Progenitor cell of endocrine pancreas (in vitro differentiated cells): ENCODE measurements around the gene AGTPBP1. TPM values are rescaled to one million over a fixed set of nuclear protein-coding genes. Genes with fewer than 3 reads are reported as not detected.
A peak's percentile ranks its signal among the peaks of the same experiment; 100 is the strongest.

Experiments used
- DNase-seq: peaks from one replicate; pipeline ENCODE4 v3.0.0; 2021; ENCODE audit warnings: low spot score; ENCODE audit not compliant: unreplicated experiment
- H3K27ac Mint-ChIP-seq: 2 replicates; pipeline ENCODE4 v1.8.0; 2021; ENCODE audit warnings: mild to moderate bottlenecking, moderate library complexity, mixed read lengths
- H3K27me3 Mint-ChIP-seq: 2 replicates; pipeline ENCODE4 v1.8.0; 2021; ENCODE audit warnings: mixed read lengths
- H3K36me3 Mint-ChIP-seq: 2 replicates; pipeline ENCODE4 v1.8.0; 2022; ENCODE audit warnings: mixed read lengths; ENCODE audit not compliant: insufficient read depth
- H3K4me1 Mint-ChIP-seq: 2 replicates; pipeline ENCODE4 v1.8.0; 2021; ENCODE audit warnings: low read depth, mixed read lengths
- H3K4me3 Mint-ChIP-seq: 2 replicates; pipeline ENCODE4 v1.8.0; 2021; ENCODE audit warnings: low read depth, mild to moderate bottlenecking, moderate library complexity, mixed read lengths
- H3K9me3 Mint-ChIP-seq: 2 replicates; pipeline ENCODE4 v1.8.0; 2021; ENCODE audit warnings: low read depth, mixed read lengths
- CTCF ChIP-seq: fragments of 200-600 bp; sonication (generic); IDR thresholded peaks from one replicate; pipeline ENCODE4 v1.5.0; 2021; ENCODE audit warnings: antibody characterized with exemption, mild to moderate bottlenecking; ENCODE audit not compliant: unreplicated experiment
- total RNA-seq: library from RNA; stranded (reverse); gene quantifications from 2 replicates; pipeline ENCODE4 v1.2.1, GENCODE V29; 2021

AGTPBP1 gene
- total RNA-seq, 1 donor from 2014 or later: 44.3 TPM

- Mint-ChIP-seq H3K4me3 (no peak overlapping the region), H3K27ac (no peak overlapping the region), H3K27me3 (no peaks in the 10 kb centered on the region), H3K36me3 (peaks cover 5% of the 10 kb centered on the region), H3K9me3 (no peaks in the 10 kb centered on the region), H3K4me1 (no peaks in the 10 kb centered on the region)
- no peak for TF ChIP-seq CTCF
- no peak for DNase-seq
Measured at GRCh38 chr9:85631809-85632208, 109.9 kb downstream of the AGTPBP1 start.

DNA sequence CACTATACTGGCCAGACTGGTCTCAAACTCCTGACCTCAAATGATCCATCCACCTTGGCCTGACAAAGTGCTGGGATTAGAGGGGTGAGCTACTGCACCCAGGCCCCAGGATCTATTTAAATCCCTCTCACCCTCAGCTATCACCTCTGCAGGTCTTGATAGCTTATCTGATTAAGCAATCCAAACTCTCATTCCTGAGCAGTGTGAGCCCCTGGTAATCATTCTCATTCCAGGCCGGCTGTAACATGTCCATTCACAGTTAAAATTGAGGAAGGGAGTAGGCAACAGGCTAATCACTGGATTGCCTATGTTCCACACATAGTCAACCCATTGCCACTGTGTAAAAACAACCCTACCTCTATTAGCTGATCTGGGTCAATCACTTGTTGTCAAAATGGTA, 111.1 kb downstream of the AGTPBP1 start:
- peak overlapping the region; percentile 37 for H3K27ac Mint-ChIP-seq
- DNase-seq: no peak
- no peaks in the 10 kb centered on the region for H3K27me3 Mint-ChIP-seq
- no peak for TF ChIP-seq CTCF
- H3K36me3 Mint-ChIP-seq: peaks cover 2% of the 10 kb centered on the region
- H3K4me1 Mint-ChIP-seq: no peaks in the 10 kb centered on the region
- H3K4me3 Mint-ChIP-seq: no peak overlapping the region
- no peaks in the 10 kb centered on the region for H3K9me3 Mint-ChIP-seq

- no peak overlapping the region for H3K4me3 Mint-ChIP-seq
- H3K4me1 Mint-ChIP-seq: peaks cover 4% of the 10 kb centered on the region
- no peaks in the 10 kb centered on the region for H3K9me3 Mint-ChIP-seq
- no peak for TF ChIP-seq CTCF
- no peak overlapping the region for H3K27ac Mint-ChIP-seq
- no peaks in the 10 kb centered on the region for H3K27me3 Mint-ChIP-seq
- DNase-seq: no peak
- H3K36me3 Mint-ChIP-seq: peaks cover 4% of the 10 kb centered on the region
Measured at GRCh38 chr9:85617141-85617670, 124.5 kb downstream of the AGTPBP1 start.

GRCh38 chr9:85615792-85616191, 126.0 kb downstream of the AGTPBP1 start:
- Mint-ChIP-seq H3K27ac (no peak overlapping the region), H3K27me3 (no peaks in the 10 kb centered on the region), H3K4me1 (no peaks in the 10 kb centered on the region), H3K36me3 (peaks cover 4% of the 10 kb centered on the region), H3K9me3 (no peaks in the 10 kb centered on the region), H3K4me3 (no peak overlapping the region)
- DNase-seq: no peak
- TF ChIP-seq CTCF: no peak

- H3K4me1 Mint-ChIP-seq: peaks cover 2% of the 10 kb centered on the region
- no peaks in the 10 kb centered on the region for H3K27me3 Mint-ChIP-seq
- TF ChIP-seq CTCF: peak; percentile 82
- H3K36me3 Mint-ChIP-seq: peaks cover 1% of the 10 kb centered on the region
- H3K27ac Mint-ChIP-seq: no peak overlapping the region
- H3K4me3 Mint-ChIP-seq: no peak overlapping the region
- no peaks in the 10 kb centered on the region for H3K9me3 Mint-ChIP-seq
- no peak for DNase-seq
Measured at GRCh38 chr9:85610074-85610860, 131.5 kb downstream of the AGTPBP1 start.
